H1 (cell line): ENCODE measurements around the gene PCYT2. TPM values are rescaled to one million over a fixed set of nuclear protein-coding genes. Genes with fewer than 3 reads are reported as not detected.
A peak's percentile ranks its signal among the peaks of the same experiment; 100 is the strongest.

Experiments
- BACH1 ChIP-seq: IDR thresholded peaks from 2 replicates; pipeline ENCODE4 v1.6.1; 2012; ENCODE audit warnings: low read length, improper control_type of control experiment
- BCL11A ChIP-seq, 2 experiments: IDR thresholded peaks; one replicate each; pipeline ENCODE4 v1.6.1; 2011; ENCODE audit warnings: low read depth in 2 of 2, low read length in 2 of 2, mild to moderate bottlenecking in 2 of 2
- CBX8 ChIP-seq: fragments of 300-800, 300-1000 bp; sonication (generic); IDR thresholded peaks from 2 replicates; pipeline ENCODE4 v1.7.1; 2016; ENCODE audit warnings: low read depth, low read length, borderline replicate concordance
- KDM4A ChIP-seq: IDR thresholded peaks from one replicate; pipeline ENCODE4 v1.7.1; 2012; ENCODE audit warnings: low read depth, mild to moderate bottlenecking, moderate library complexity, low read length, inconsistent platforms; ENCODE audit not compliant: severe bottlenecking
- RFX5 ChIP-seq: IDR thresholded peaks from 2 replicates; pipeline ENCODE4 v1.6.1; 2011; ENCODE audit warnings: low read depth, low read length, improper control_type of control experiment, borderline replicate concordance
- SP1 ChIP-seq: IDR thresholded peaks from 2 replicates; pipeline ENCODE4 v1.6.1; 2011; ENCODE audit warnings: low read depth, low read length
- TCF12 ChIP-seq: IDR thresholded peaks from 2 replicates; pipeline ENCODE4 v1.6.1; 2011; ENCODE audit warnings: low read depth, mild to moderate bottlenecking, low read length
- polyA plus RNA-seq, 7 experiments: library from polyadenylated mRNA; depleted of rRNA in 3 of 7; stranded (reverse) in 5 of 7; unstranded in 2 of 7; fragments of >200 nt in 5 of 7; fragments of 200-250 nt in 2 of 7; gene quantifications; 1 replicate in 5 of 7; 2 replicates in 1 of 7; 4 replicates in 1 of 7; pipeline versions ENCODE4 v1.2.1 to v1.2.3, GENCODE V29; 2011 to 2013; ENCODE audit warnings: missing spikeins in 2 of 7, mixed read lengths in 2 of 7
- total RNA-seq: library from RNA; stranded (reverse); fragmentation: NEBNext Ultra II Directional; extraction: Animal tissue kit (Norgen Biotek cat#: 25700); gene quantifications from 2 replicates; pipeline ENCODE4 v1.2.1, GENCODE V29; 2021

PCYT2 gene
- total and polyA plus RNA-seq, 2 of the 8 experiments (the other 6 are each of a cell fraction or from before 2014, with no cell fraction given) = 29.9 to 31.3 TPM

DNA sequence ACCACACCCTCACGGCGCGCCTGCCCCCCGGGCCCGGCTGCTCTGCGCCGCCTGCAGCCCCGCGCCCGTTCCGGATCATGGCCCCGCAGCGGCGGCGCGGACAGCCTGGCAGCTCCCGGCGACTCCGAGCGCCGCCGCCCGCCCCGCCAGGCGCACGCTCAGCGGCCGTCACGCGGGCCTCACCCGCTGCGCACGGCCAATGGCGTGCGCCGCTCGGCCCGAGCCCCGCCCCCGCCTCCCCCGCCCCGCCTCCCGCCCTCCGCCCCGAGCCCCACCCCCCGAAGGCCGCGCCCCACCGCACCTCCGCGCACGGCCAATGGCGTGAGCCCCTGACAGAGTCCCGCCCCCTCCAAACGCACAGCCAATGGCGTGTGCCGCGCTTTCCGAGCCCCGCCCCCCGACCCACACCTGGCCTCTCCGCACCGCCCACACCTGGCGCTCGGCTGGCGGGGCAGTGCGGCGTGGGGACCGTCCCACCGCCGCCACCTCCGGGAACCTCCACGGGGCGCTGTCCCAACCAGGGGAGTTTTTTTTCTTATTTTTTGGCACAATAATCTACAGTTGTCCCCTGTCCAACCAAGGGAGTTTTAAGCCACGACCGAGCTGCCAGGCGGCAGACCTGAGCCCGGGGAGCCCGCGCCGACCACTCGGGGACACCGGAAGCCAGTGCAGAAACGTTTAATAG, at the start of gene PCYT2 (continued):
- no peak for TF ChIP-seq RFX5
- peak; percentile 22 for TF ChIP-seq KDM4A
- peak; percentile 28; the same call in 1 of the 2 replicates for TF ChIP-seq SP1
- TF ChIP-seq CBX8 = no peak
- peak; percentile 36; the same call in 1 of the 2 replicates for TF ChIP-seq BACH1
- no peak for TF ChIP-seq BCL11A (IDR thresholded peaks at IDR 0.05; ENCODE audit: low read depth in 2 of 2, low read length in 2 of 2)
- 0 out of 2 replicates have a peak, but pooled peaks have one; percentile 10 for TF ChIP-seq TCF12
- TF ChIP-seq, all 59 proteins: peak for 8
